Measurements from ENCODE around the gene TBCC. TPM values are rescaled to one million over a fixed set of nuclear protein-coding genes. Genes with fewer than 3 reads are reported as not detected.

Gene TBCC
- total and polyA plus RNA-seq, 10 of the 15 experiments (the other 5 are each of a cell fraction or from before 2014, with no cell fraction given) = 2.5 to 41.9 (median 20.3) TPM

- TF ChIP-seq FOS (IDR thresholded peaks at IDR 0.05; ENCODE audit: borderline replicate concordance, extremely low read depth, insufficient read length) (no peak), NR2C1 (IDR thresholded peaks at IDR 0.05) (no peak)
Measured at GRCh38 chr6:42762426-42762859, 16.5 kb upstream of the TBCC start (continued).

DNA sequence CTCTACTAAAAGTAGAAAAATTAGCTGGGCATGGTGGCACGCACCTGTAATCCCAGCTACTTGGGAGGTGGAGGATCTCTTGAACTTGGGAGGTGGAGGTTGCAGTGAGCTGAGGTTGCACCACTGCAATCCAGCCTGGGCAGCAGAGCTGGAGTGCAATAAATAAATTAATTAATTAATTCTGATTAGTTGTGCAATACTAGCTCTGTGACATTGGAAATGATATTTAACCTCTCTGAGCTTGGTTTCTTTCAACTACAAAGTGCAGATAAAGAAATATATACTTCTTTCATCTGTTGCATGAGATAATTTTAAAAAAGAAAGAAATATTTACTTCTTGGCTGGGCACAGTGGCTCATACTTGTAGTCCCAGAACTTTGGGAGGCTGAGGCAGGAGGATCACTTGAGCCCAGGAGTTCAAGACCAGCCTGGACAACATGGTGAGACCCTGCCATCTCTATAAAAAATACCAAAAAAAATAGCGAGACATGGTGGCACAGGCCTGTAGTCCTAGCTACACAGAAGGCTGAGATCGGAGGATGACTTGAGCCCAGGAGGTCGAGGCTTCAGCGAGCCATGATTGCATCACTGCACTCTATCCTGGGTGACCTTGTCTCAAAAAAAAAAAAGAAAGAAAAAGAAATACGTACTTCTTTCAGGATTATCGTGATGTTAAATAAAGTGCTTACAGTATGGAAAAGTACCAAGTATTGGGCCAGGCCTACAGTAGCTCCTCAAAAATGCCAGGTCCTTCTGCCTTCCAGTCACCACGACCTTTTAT lies 15.6 kb upstream of the TBCC start:
- intact Hi-C loops (cut with micrococcal nuclease; ENCODE audit: unreplicated experiment) = no loop called here
- Histone ChIP-seq H3K4me3 (no peak overlapping the region), H3K27ac (ENCODE audit: control insufficient read depth, insufficient read depth) (no peak overlapping the region), H3K4me1 (ENCODE audit: control insufficient read depth, insufficient read depth, low read length) (no peaks in the 10 kb centered on the region), H4K20me1 (ENCODE audit: control insufficient read depth, insufficient read depth) (no peaks in the 10 kb centered on the region), H3K9me3 (replicated peaks; ENCODE audit: control insufficient read depth, insufficient read depth, low read length) (no peaks in the 10 kb centered on the region), H3K79me2 (ENCODE audit: control insufficient read depth, insufficient read depth, low read length) (no peaks in the 10 kb centered on the region), H3K4me2 (ENCODE audit: control insufficient read depth, insufficient read depth) (no peak overlapping the region), H3K36me3 (ENCODE audit: control insufficient read depth in 2 of 2, insufficient read depth in 2 of 2, low read length in 1 of 2) (no peaks in the 10 kb centered on the region; a peak in 1 of 4 replicates), H3K27me3 (replicated peaks in 1 of 2; ENCODE audit: control insufficient read depth in 2 of 2, insufficient read depth in 2 of 2, low read length in 1 of 2) (no peaks in the 10 kb centered on the region), H3K9ac (ENCODE audit: control insufficient read depth, insufficient read depth, low read length) (no peak overlapping the region), H2AFZ (ENCODE audit: control insufficient read depth, low read depth, low read length) (no peak overlapping the region)
- TF ChIP-seq SMAD1 (IDR thresholded peaks at IDR 0.05; ENCODE audit: low read depth, partially characterized antibody) = no peak
- TF ChIP-seq BRCA1 (IDR thresholded peaks at IDR 0.05; ENCODE audit: low read depth, low read length) = no peak
- no peak for TF ChIP-seq TBL1XR1 (IDR thresholded peaks at IDR 0.05; ENCODE audit: low read depth, low read length)
- TF ChIP-seq NFIC (IDR thresholded peaks at IDR 0.05; ENCODE audit: low read depth, low read length) = no peak
- TF ChIP-seq IKZF1 (conservative IDR thresholded peaks at IDR 0.05) = no peak
- CTCF ChIA-PET = interaction anchor here (1.1 kb wide), 1 partner anchor 230 kb away, joined by 3 read pairs; no protein-coding TSS in a partner anchor
- RAD21 ChIA-PET (ENCODE audit: unreplicated experiment) = no interaction called here
- ATAC-seq = no peak
- in situ Hi-C loops (cut with MboI) = no loop called here
- no TSS peak for BruUV-seq (replicated peaks)
- POLR2A ChIA-PET = interaction anchor here (0.6 to 1.2 kb wide), 3 partner anchors 13 to 26 kb away, joined by 3 read pairs; partner anchors contain the start of gene TBCC
- no peak for DNase-seq (ENCODE audit: low read depth, low spot score)
- 92% methylated on average over 8 of the region's 8 CpGs for WGBS (ENCODE audit: insufficient coverage, insufficient replicate concordance, low lambda C conversion rate, missing lambda C conversion rate)
- SMC1A ChIA-PET (ENCODE audit: uncharacterized antibody, unreplicated experiment) = interaction anchor here (0.8 to 3.0 kb wide), 3 partner anchors 10 to 57 kb away, joined by 3 to 10 read pairs (median 6); no protein-coding TSS in a partner anchor
- no peak for FAIRE-seq
